Activated T-helper 1 cell treated with anti-CD3 and anti-CD28 coated beads, Interleukin-2, amount 50 U/mL, for 16 hours (primary cell): Measurements from ENCODE around the gene MAPK8.

Experiments used
- DNase-seq, 2 donors: peaks; one replicate each; pipeline ENCODE4 v3.0.0-alpha.2; 2020; ENCODE audit warnings: low read depth in 1 of 2, low spot score in 1 of 2

The MAPK8 gene

GRCh38 chr10:48381971-48382370 lies 75.5 kb downstream of the MAPK8 start:
- no peak for DNase-seq

GRCh38 chr10:48382982-48383381 lies 76.5 kb downstream of the MAPK8 start:
- no peak for DNase-seq

- no peak for DNase-seq
Measured at GRCh38 chr10:48383393-48383792, 76.9 kb downstream of the MAPK8 start.

GRCh38 chr10:48384699-48384982 lies 78.2 kb downstream of the MAPK8 start:
- no peak for DNase-seq

GRCh38 chr10:48389272-48389671 lies 82.8 kb downstream of the MAPK8 start:
- DNase-seq, result no peak

- DNase-seq, result no peak
Measured at GRCh38 chr10:48389846-48390557, 83.5 kb downstream of the MAPK8 start.

- DNase-seq, result no peak
Measured at GRCh38 chr10:48390558-48390871, 84.0 kb downstream of the MAPK8 start.

GRCh38 chr10:48390933-48391845 lies 84.7 kb downstream of the MAPK8 start:
- no peak for DNase-seq

- no peak for DNase-seq
Measured at GRCh38 chr10:48391994-48392393, 85.5 kb downstream of the MAPK8 start.

- DNase-seq, result no peak
Measured at GRCh38 chr10:48398261-48398660, 91.8 kb downstream of the MAPK8 start.

- no peak for DNase-seq
Measured at GRCh38 chr10:48399056-48399541, 92.6 kb downstream of the MAPK8 start.

GRCh38 chr10:48399551-48399950 lies 93.1 kb downstream of the MAPK8 start:
- DNase-seq, result no peak

- no peak for DNase-seq
Measured at GRCh38 chr10:48400129-48400849, 93.8 kb downstream of the MAPK8 start.

GRCh38 chr10:48400850-48401220 lies 94.4 kb downstream of the MAPK8 start:
- DNase-seq, result no peak

- no peak for DNase-seq
Measured at GRCh38 chr10:48404646-48405045, 98.2 kb downstream of the MAPK8 start.

- no peak for DNase-seq
Measured at GRCh38 chr10:48406204-48406603, 99.7 kb downstream of the MAPK8 start.

GRCh38 chr10:48406658-48407057 lies 100.2 kb downstream of the MAPK8 start:
- DNase-seq, result no peak

- no peak for DNase-seq
Measured at GRCh38 chr10:48410503-48410902, 104.0 kb downstream of the MAPK8 start.

- no peak for DNase-seq
Measured at GRCh38 chr10:48411510-48411909, 105.0 kb downstream of the MAPK8 start.

- DNase-seq, result no peak
Measured at GRCh38 chr10:48412081-48412480, 105.6 kb downstream of the MAPK8 start.

GRCh38 chr10:48412933-48413332 lies 106.5 kb downstream of the MAPK8 start:
- DNase-seq, result no peak

- DNase-seq, result no peak
Measured at GRCh38 chr10:48414160-48414559, 107.7 kb downstream of the MAPK8 start.
